ENCODE results near the gene FBP2. TPM values are rescaled to one million over a fixed set of nuclear protein-coding genes. Genes with fewer than 3 reads are reported as not detected.
"Not testable (repeated sequence)": the region's sequence is repeated elsewhere in the genome, so short reads cannot be mapped to it uniquely, and the experiment has no call there.

Gene FBP2
- total RNA-seq, 2 donors from 2014 or later, result not detected

- Mint-ChIP-seq H3K36me3 (ENCODE audit: low read depth) (no peaks in the 10 kb centered on the region), H3K27me3 (peaks cover 22% of the 10 kb centered on the region), H3K4me3 (no peak overlapping the region), H3K27ac (no peak overlapping the region), H3K4me1 (no peaks in the 10 kb centered on the region)
- no peaks in the 10 kb centered on the region for H3K9me3 ChIP-seq (ENCODE audit: control insufficient read depth, low read length, poor library complexity, severe bottlenecking)
- DNase-seq (no peak), ATAC-seq (no peak)
These were observed 25.3 kb downstream of the FBP2 start for GRCh38 chr9:94568250-94568889.

- no peak for ATAC-seq
- H3K4me1 Mint-ChIP-seq, result no peaks in the 10 kb centered on the region
- H3K27me3 Mint-ChIP-seq, result peaks cover 26% of the 10 kb centered on the region
- DNase-seq, result no peak
- no peaks in the 10 kb centered on the region for H3K9me3 ChIP-seq (ENCODE audit: control insufficient read depth, low read length, poor library complexity, severe bottlenecking)
- no peak overlapping the region for H3K4me3 Mint-ChIP-seq
- no peaks in the 10 kb centered on the region for H3K36me3 Mint-ChIP-seq (ENCODE audit: low read depth)
- no peak overlapping the region for H3K27ac Mint-ChIP-seq
These were observed 26.4 kb downstream of the FBP2 start for GRCh38 chr9:94567271-94567670.

GRCh38 chr9:94566550-94566949 lies 27.1 kb downstream of the FBP2 start:
- H3K4me1 Mint-ChIP-seq, result no peaks in the 10 kb centered on the region
- no peak for ATAC-seq
- no peak overlapping the region for H3K27ac Mint-ChIP-seq
- no peak overlapping the region for H3K4me3 Mint-ChIP-seq
- peaks cover 21% of the 10 kb centered on the region for H3K27me3 Mint-ChIP-seq
- no peak for DNase-seq
- no peaks in the 10 kb centered on the region for H3K9me3 ChIP-seq (ENCODE audit: control insufficient read depth, low read length, poor library complexity, severe bottlenecking)
- H3K36me3 Mint-ChIP-seq (ENCODE audit: low read depth), result no peaks in the 10 kb centered on the region

GRCh38 chr9:94564279-94564678 lies 29.3 kb downstream of the FBP2 start:
- not testable (repeated sequence) for H3K4me1 Mint-ChIP-seq; DNase-seq; H3K4me3 Mint-ChIP-seq; H3K36me3 Mint-ChIP-seq (ENCODE audit: low read depth); ATAC-seq; H3K9me3 ChIP-seq (ENCODE audit: control insufficient read depth, low read length, poor library complexity, severe bottlenecking); H3K27ac Mint-ChIP-seq
- H3K27me3 Mint-ChIP-seq, result peaks cover 20% of the 10 kb centered on the region

- ATAC-seq, result no peak
- DNase-seq, result no peak
- H3K4me1 Mint-ChIP-seq, result no peaks in the 10 kb centered on the region
- H3K4me3 Mint-ChIP-seq, result no peak overlapping the region
- no peaks in the 10 kb centered on the region for H3K9me3 ChIP-seq (ENCODE audit: control insufficient read depth, low read length, poor library complexity, severe bottlenecking)
- peaks cover 20% of the 10 kb centered on the region for H3K27me3 Mint-ChIP-seq
- H3K27ac Mint-ChIP-seq, result no peak overlapping the region
- H3K36me3 Mint-ChIP-seq (ENCODE audit: low read depth), result no peaks in the 10 kb centered on the region
These were observed 30.1 kb downstream of the FBP2 start for GRCh38 chr9:94563548-94563947.

GRCh38 chr9:94560237-94560636 lies 33.4 kb downstream of the FBP2 start:
- Mint-ChIP-seq H3K4me1 (no peaks in the 10 kb centered on the region), H3K27ac (no peak overlapping the region), H3K27me3 (peaks cover 31% of the 10 kb centered on the region), H3K36me3 (ENCODE audit: low read depth) (no peaks in the 10 kb centered on the region), H3K4me3 (no peak overlapping the region)
- ATAC-seq, result no peak
- H3K9me3 ChIP-seq (ENCODE audit: control insufficient read depth, low read length, poor library complexity, severe bottlenecking), result no peaks in the 10 kb centered on the region
- no peak for DNase-seq

GRCh38 chr9:94557376-94557775 lies 36.2 kb downstream of the FBP2 start:
- no peak for ATAC-seq
- Mint-ChIP-seq H3K27me3 (peaks cover 33% of the 10 kb centered on the region), H3K36me3 (ENCODE audit: low read depth) (no peaks in the 10 kb centered on the region), H3K27ac (no peak overlapping the region), H3K4me1 (no peaks in the 10 kb centered on the region), H3K4me3 (no peak overlapping the region)
- DNase-seq, result no peak
- H3K9me3 ChIP-seq (ENCODE audit: control insufficient read depth, low read length, poor library complexity, severe bottlenecking), result no peaks in the 10 kb centered on the region

GRCh38 chr9:94554439-94555331 lies 38.9 kb downstream of the FBP2 start, which contains the start of gene PCAT7:
PCAT7 (plus strand) TSS chr9:94555083.
- H3K4me3 Mint-ChIP-seq, result no peak within 1 kb of the TSS
- peak; percentile 55 for ATAC-seq
- no peaks in the 10 kb centered on the region for H3K9me3 ChIP-seq (ENCODE audit: control insufficient read depth, low read length, poor library complexity, severe bottlenecking)
- DNase-seq, result no peak
- no peaks in the 10 kb centered on the region for H3K36me3 Mint-ChIP-seq (ENCODE audit: low read depth)
- no peak within 1 kb of the TSS for H3K27ac Mint-ChIP-seq
- peaks cover 53% of the 10 kb centered on the region for H3K27me3 Mint-ChIP-seq
- no peaks in the 10 kb centered on the region for H3K4me1 Mint-ChIP-seq

- Mint-ChIP-seq H3K27ac (no peak overlapping the region), H3K36me3 (ENCODE audit: low read depth) (no peaks in the 10 kb centered on the region), H3K4me1 (no peaks in the 10 kb centered on the region), H3K4me3 (no peak overlapping the region), H3K27me3 (peaks cover 58% of the 10 kb centered on the region)
- DNase-seq (no peak), ATAC-seq (no peak)
- no peaks in the 10 kb centered on the region for H3K9me3 ChIP-seq (ENCODE audit: control insufficient read depth, low read length, poor library complexity, severe bottlenecking)
These were observed 39.6 kb downstream of the FBP2 start for GRCh38 chr9:94554078-94554438.

GRCh38 chr9:94553029-94553938 lies 40.3 kb downstream of the FBP2 start:
- ATAC-seq (no peak), DNase-seq (no peak)
- no peaks in the 10 kb centered on the region for H3K36me3 Mint-ChIP-seq (ENCODE audit: low read depth)
- H3K9me3 ChIP-seq (ENCODE audit: control insufficient read depth, low read length, poor library complexity, severe bottlenecking), result no peaks in the 10 kb centered on the region
- H3K4me1 Mint-ChIP-seq, result no peaks in the 10 kb centered on the region
- no peak overlapping the region for H3K4me3 Mint-ChIP-seq
- no peak overlapping the region for H3K27ac Mint-ChIP-seq
- peaks cover 63% of the 10 kb centered on the region for H3K27me3 Mint-ChIP-seq

GRCh38 chr9:94545940-94546339 lies 47.7 kb downstream of the FBP2 start:
- H3K9me3 ChIP-seq (ENCODE audit: control insufficient read depth, low read length, poor library complexity, severe bottlenecking), result no peaks in the 10 kb centered on the region
- Mint-ChIP-seq H3K27ac (no peak overlapping the region), H3K36me3 (ENCODE audit: low read depth) (no peaks in the 10 kb centered on the region), H3K27me3 (peaks cover 58% of the 10 kb centered on the region), H3K4me3 (no peak overlapping the region), H3K4me1 (peaks cover under 1% of the 10 kb centered on the region)
- DNase-seq (no peak), ATAC-seq (no peak)

- H3K36me3 Mint-ChIP-seq (ENCODE audit: low read depth); ATAC-seq; H3K27ac Mint-ChIP-seq; H3K9me3 ChIP-seq (ENCODE audit: control insufficient read depth, low read length, poor library complexity, severe bottlenecking); DNase-seq; H3K4me1 Mint-ChIP-seq; H3K4me3 Mint-ChIP-seq: not testable (repeated sequence)
- H3K27me3 Mint-ChIP-seq, result peaks cover 61% of the 10 kb centered on the region
These were observed 49.3 kb downstream of the FBP2 start for GRCh38 chr9:94544335-94544734.

GRCh38 chr9:94538908-94539307 lies 54.7 kb downstream of the FBP2 start:
- peaks cover 2% of the 10 kb centered on the region for H3K4me1 Mint-ChIP-seq
- peaks cover 48% of the 10 kb centered on the region for H3K27me3 Mint-ChIP-seq
- H3K36me3 Mint-ChIP-seq (ENCODE audit: low read depth), result no peaks in the 10 kb centered on the region
- no peak overlapping the region for H3K27ac Mint-ChIP-seq
- no peak overlapping the region for H3K4me3 Mint-ChIP-seq
- no peak for DNase-seq
- no peak for ATAC-seq
- no peaks in the 10 kb centered on the region for H3K9me3 ChIP-seq (ENCODE audit: control insufficient read depth, low read length, poor library complexity, severe bottlenecking)

Measured in T-helper 17 cell (primary cell).